Testis (tissue), 3 donors: ENCODE results near the gene VWA8. TPM values are rescaled to one million over a fixed set of nuclear protein-coding genes. Genes with fewer than 3 reads are reported as not detected.

Experiments used
- DNase-seq: peaks from one replicate; pipeline ENCODE4 v3.0.0-alpha.2; 2019
- H3K27ac ChIP-seq, 2 donors: fragments of 200-600 bp; sonication (generic); one replicate each; pipeline ENCODE4 v1.5.1; 2019
- H3K27me3 ChIP-seq: fragments of 200-600 bp; sonication (generic); one replicate; pipeline ENCODE4 v1.5.1; 2019
- H3K36me3 ChIP-seq: fragments of 200-600 bp; sonication (generic); one replicate; pipeline ENCODE4 v1.5.1; 2017; ENCODE audit warnings: low read depth; ENCODE audit errors: missing control alignments
- H3K4me1 ChIP-seq: fragments of 200-600 bp; sonication (generic); one replicate; pipeline ENCODE4 v1.5.1; 2019
- H3K4me3 ChIP-seq, 2 donors: fragments of 200-600 bp; sonication (generic); one replicate each; pipeline ENCODE4 v1.5.1; 2017 to 2019
- H3K9me3 ChIP-seq: fragments of 200-600 bp; sonication (generic); one replicate; pipeline ENCODE4 v1.5.1; 2017
- CTCF ChIP-seq, 3 experiments: fragments of 450-650 bp in 2 of 3; fragments of 200-600 bp in 1 of 3; sonication (generic) in 1 of 3; IDR thresholded peaks; one replicate each; pipeline ENCODE4 v1.5.1; 2016 to 2019; ENCODE audit warnings: antibody characterized with exemption in 3 of 3, mild to moderate bottlenecking in 2 of 3, moderate library complexity in 1 of 3
- POLR2A ChIP-seq: fragments of 450-650 bp; IDR thresholded peaks from one replicate; pipeline ENCODE4 v1.6.1; 2017; ENCODE audit warnings: antibody characterized with exemption, mild to moderate bottlenecking, moderate library complexity
- WGBS, 2 donors: methylation state at CpG; one replicate each; pipeline ENCODE4 v1.1.5; 2018; 5-methylcytosine and 5-hydroxymethylcytosine counted together
- intact Hi-C: fragments of 100-400 bp; cut with DNase I; formaldehyde crosslinking; loops from one replicate; pipeline ENCODE4 v1.15.1; 2023; ENCODE audit warnings: low total_unique reads
- polyA plus RNA-seq: library from polyadenylated mRNA; stranded (reverse); fragments of 350-450 nt; fragmentation: Illumina TruSeq; extraction: RNeasy Lipid Tissue Mini Kit (QIAGEN cat#74804); gene quantifications from one replicate; pipeline ENCODE4 v1.2.3, GENCODE V29; 2014; ENCODE audit warnings: low read depth, low replicate concordance; ENCODE audit not compliant: insufficient read depth
- total RNA-seq, 2 donors: library from RNA; depleted of rRNA; stranded (reverse); fragments of >200 nt; gene quantifications; one replicate each; pipeline ENCODE4 v1.2.3, GENCODE V29; 2016

The VWA8 gene
- total and polyA plus RNA-seq, 3 donors from 2014 or later, result 6.9 to 27.1 (median 15.2) TPM

GRCh38 chr13:41580345-41580744 is 380.6 kb downstream of the VWA8 start:
- H3K4me1 ChIP-seq, result no peaks in the 10 kb centered on the region
- H3K4me3 ChIP-seq, result no peak overlapping the region
- intact Hi-C loops, result no loop called here
- H3K27me3 ChIP-seq, result no peaks in the 10 kb centered on the region
- H3K36me3 ChIP-seq, result no peaks in the 10 kb centered on the region
- no peak for DNase-seq
- TF ChIP-seq POLR2A (no peak), CTCF (IDR thresholded peaks at IDR 0.05) (no peak)
- H3K9me3 ChIP-seq, result no peaks in the 10 kb centered on the region
- H3K27ac ChIP-seq, result no peak overlapping the region

GRCh38 chr13:41579881-41580280 is 381.0 kb downstream of the VWA8 start:
- Histone ChIP-seq H3K27me3 (no peaks in the 10 kb centered on the region), H3K36me3 (no peaks in the 10 kb centered on the region), H3K27ac (no peak overlapping the region), H3K4me1 (no peaks in the 10 kb centered on the region), H3K9me3 (no peaks in the 10 kb centered on the region), H3K4me3 (no peak overlapping the region)
- WGBS, 2 donors, result 95 to 97% methylated on average over 6 of the region's 6 CpGs
- intact Hi-C loops, result no loop called here
- TF ChIP-seq POLR2A (no peak), CTCF (IDR thresholded peaks at IDR 0.05) (no peak)
- no peak for DNase-seq

GRCh38 chr13:41579168-41579567 is 381.7 kb downstream of the VWA8 start:
- DNase-seq, result no peak
- no peaks in the 10 kb centered on the region for H3K36me3 ChIP-seq
- no peaks in the 10 kb centered on the region for H3K9me3 ChIP-seq
- 79 to 89% methylated on average over 6 of the region's 6 CpGs for WGBS, 2 donors
- H3K27ac ChIP-seq, result no peak overlapping the region
- TF ChIP-seq POLR2A (no peak), CTCF (IDR thresholded peaks at IDR 0.05) (no peak)
- no peak overlapping the region for H3K4me3 ChIP-seq
- H3K27me3 ChIP-seq, result no peaks in the 10 kb centered on the region
- H3K4me1 ChIP-seq, result no peaks in the 10 kb centered on the region
- intact Hi-C loops, result no loop called here

GRCh38 chr13:41578371-41578770 is 382.5 kb downstream of the VWA8 start:
- 93 to 96% methylated on average over 5 of the region's 5 CpGs for WGBS, 2 donors
- intact Hi-C loops, result no loop called here

More at GRCh38 chr13:41578371-41578770, 382.5 kb downstream of the VWA8 start:
- TF ChIP-seq CTCF (IDR thresholded peaks at IDR 0.05), result no peak
- no peak for TF ChIP-seq POLR2A
- H3K4me1 ChIP-seq, result no peaks in the 10 kb centered on the region
- no peaks in the 10 kb centered on the region for H3K9me3 ChIP-seq
- no peak overlapping the region for H3K4me3 ChIP-seq
- H3K27me3 ChIP-seq, result no peaks in the 10 kb centered on the region
- no peaks in the 10 kb centered on the region for H3K36me3 ChIP-seq
- no peak overlapping the region for H3K27ac ChIP-seq
- no peak for DNase-seq
